GM12878 (cell line): ENCODE measurements around the gene STAMBP. TPM values are rescaled to one million over a fixed set of nuclear protein-coding genes. Genes with fewer than 3 reads are reported as not detected.

Source experiments
- ATAC-seq: fragments of 200-7000 bp; cut with Tn5 transposase; 3 replicates; pipeline ENCODE4 v1.9.1; 2020; ENCODE audit warnings: mild to moderate bottlenecking, moderate library complexity
- BruUV-seq: library from RNA; stranded (reverse); fragments of 400-500 nt; replicated peaks from 2 replicates; lab custom pipeline; 2021; lab: Mats Ljungman, UMichigan
- CTCF ChIA-PET: fragments of 300-600 bp; sonication (Branson Sonifier 250); formaldehyde crosslinking; extraction: SDS; loops from one replicate; lab custom pipeline; 2021; ENCODE audit warnings: inconsistent platforms; lab: Yijun Ruan, JAX
- POLR2A ChIA-PET: fragments of 350-600 bp; formaldehyde crosslinking; extraction: SDS; loops from one replicate; lab custom pipeline; 2021; ENCODE audit warnings: inconsistent platforms; lab: Charles Lee
- RAD21 ChIA-PET: fragments of 300-600 bp; sonication (Branson Sonifier 250); formaldehyde crosslinking; loops from one replicate; lab custom pipeline; 2023; ENCODE audit warnings: antibody characterized with exemption; ENCODE audit not compliant: unreplicated experiment; lab: Charles Lee
- SMC1A ChIA-PET: fragments of 300-600 bp; sonication (Branson Sonifier 250); formaldehyde crosslinking; loops from one replicate; lab custom pipeline; 2023; ENCODE audit not compliant: unreplicated experiment, uncharacterized antibody; lab: Charles Lee
- DNase-seq: peaks from one replicate; pipeline ENCODE4 v3.0.0-alpha.2; 2011; ENCODE audit warnings: low read depth, low spot score
- FAIRE-seq: peaks from 3 replicates; lab custom pipeline; 2011; peaks lifted over from hg19 to GRCh38; lab: Jason Lieb, UNC
- H2AFZ ChIP-seq: 2 replicates; pipeline ENCODE4 v1.6.0; 2011; ENCODE audit warnings: low read depth, low read length, control low read depth; ENCODE audit not compliant: control insufficient read depth
- H3K27ac ChIP-seq: 2 replicates; pipeline ENCODE4 v1.5.1; 2011; ENCODE audit warnings: control low read depth; ENCODE audit not compliant: control insufficient read depth, insufficient read depth
- H3K27me3 ChIP-seq, 2 experiments: replicated peaks in 1 of 2; 2 replicates each; pipeline versions ENCODE4 v1.6.0 to v1.6.1; 2011; ENCODE audit warnings: low read length in 1 of 2; ENCODE audit not compliant: control insufficient read depth in 2 of 2, insufficient read depth in 2 of 2
- H3K36me3 ChIP-seq, 2 experiments: 2 replicates each; pipeline ENCODE4 v1.5.1; 2011; ENCODE audit warnings: low read length in 1 of 2; ENCODE audit not compliant: control insufficient read depth in 2 of 2, insufficient read depth in 2 of 2
- H3K4me1 ChIP-seq: 2 replicates; pipeline ENCODE4 v1.6.1; 2011; ENCODE audit warnings: mild to moderate bottlenecking, low read length, moderate library complexity, mixed read lengths; ENCODE audit not compliant: control insufficient read depth, insufficient read depth
- H3K4me2 ChIP-seq: 2 replicates; pipeline ENCODE4 v1.6.0; 2011; ENCODE audit warnings: control low read depth; ENCODE audit not compliant: control insufficient read depth, insufficient read depth
- H3K4me3 ChIP-seq: fragments of 200-600 bp; sonication (generic); 2 replicates; pipeline ENCODE4 v1.5.1; 2016
- H3K79me2 ChIP-seq: 2 replicates; pipeline ENCODE4 v1.6.0; 2011; ENCODE audit warnings: low read length; ENCODE audit not compliant: control insufficient read depth, insufficient read depth
- H3K9ac ChIP-seq: 2 replicates; pipeline ENCODE4 v1.8.0; 2011; ENCODE audit warnings: low read length, control low read depth, mixed read lengths; ENCODE audit not compliant: control insufficient read depth, insufficient read depth
- H3K9me3 ChIP-seq: replicated peaks from 3 replicates; pipeline ENCODE4 v1.5.1; 2011; ENCODE audit warnings: mild to moderate bottlenecking, low read length; ENCODE audit not compliant: control insufficient read depth, insufficient read depth
- H4K20me1 ChIP-seq: 2 replicates; pipeline ENCODE4 v1.6.0; 2011; ENCODE audit not compliant: control insufficient read depth, insufficient read depth
- FOS ChIP-seq: IDR thresholded peaks from 3 replicates; pipeline ENCODE4 v1.6.1; 2011; ENCODE audit warnings: borderline replicate concordance; ENCODE audit not compliant: insufficient read length; ENCODE audit errors: extremely low read depth
- HCFC1 ChIP-seq: fragments of 150-350 bp; IDR thresholded peaks from 2 replicates; pipeline ENCODE4 v1.6.1; 2014; ENCODE audit warnings: low read length
- PAX8 ChIP-seq: fragments of 450-650 bp; IDR thresholded peaks from 2 replicates; pipeline ENCODE4 v1.6.1; 2017; ENCODE audit warnings: mild to moderate bottlenecking, moderate library complexity
- RAD51 ChIP-seq: fragments of 450-650 bp; IDR thresholded peaks from 2 replicates; pipeline ENCODE4 v1.6.1; 2016; ENCODE audit warnings: moderate library complexity, mild to moderate bottlenecking, inconsistent platforms
- SIX5 ChIP-seq: IDR thresholded peaks from 2 replicates; pipeline ENCODE4 v1.6.1; 2011; ENCODE audit warnings: mild to moderate bottlenecking, low read depth, low read length, moderate library complexity; ENCODE audit not compliant: severe bottlenecking
- SKIL ChIP-seq: fragments of 450-650 bp; IDR thresholded peaks from 2 replicates; pipeline ENCODE4 v1.6.1; 2017; ENCODE audit warnings: mild to moderate bottlenecking, low read depth, inconsistent platforms; ENCODE audit not compliant: poor library complexity, severe bottlenecking
- SRF ChIP-seq, 2 experiments: IDR thresholded peaks; 2 replicates each; pipeline ENCODE4 v1.6.1; 2011; ENCODE audit warnings: low read depth in 2 of 2, low read length in 2 of 2, mild to moderate bottlenecking in 1 of 2, moderate library complexity in 1 of 2
- WGBS: methylation state at CpG from one replicate; pipeline ENCODE4 v1.1.6; 2016; ENCODE audit warnings: low lambda C conversion rate; ENCODE audit not compliant: insufficient replicate concordance, insufficient coverage; ENCODE audit errors: missing lambda C conversion rate; 5-methylcytosine and 5-hydroxymethylcytosine counted together
- in situ Hi-C: fragments of 300-500 bp; cut with MboI; formaldehyde crosslinking; loops from 9 replicates; pipeline ENCODE4 v1.14.3; 2018; ENCODE audit warnings: mixed read lengths
- intact Hi-C: fragments of 100-400 bp; cut with micrococcal nuclease; formaldehyde crosslinking; loops from one replicate; pipeline ENCODE4 v1.14.2; 2022; ENCODE audit not compliant: unreplicated experiment
- polyA plus RNA-seq, 11 experiments: library from polyadenylated mRNA; depleted of rRNA in 4 of 11; unstranded in 6 of 11; stranded (reverse) in 5 of 11; fragments of >200 nt; fragmentation: Nextera tagmentation in 4 of 11; fragmentation: Illumina TruSeq in 1 of 11; extraction: Ambion mirVana in 4 of 11; extraction: Trizol in 1 of 11; gene quantifications; 1 replicate in 1 of 11; 2 replicates in 10 of 11; pipeline versions ENCODE4 v1.2.1 to v1.2.3, GENCODE V29; 2011 to 2016; ENCODE audit warnings: inconsistent platforms in 2 of 11, missing spikeins in 2 of 11, low read depth in 1 of 11
- total RNA-seq, 4 experiments: library from RNA; depleted of rRNA in 3 of 4; stranded (reverse); fragments of >200 nt in 3 of 4; fragmentation: Illumina TruSeq in 1 of 4; extraction: Trizol in 1 of 4; gene quantifications; 2 replicates each; pipeline versions ENCODE4 v1.2.1 to v1.2.3, GENCODE V29; 2013 to 2021

Gene STAMBP
- total and polyA plus RNA-seq, 10 of the 15 experiments (the other 5 are each of a cell fraction or from before 2014, with no cell fraction given) = 38.9 to 84.1 (median 69.7) TPM

- ATAC-seq = no peak
- POLR2A ChIA-PET = interaction anchor here (0.5 to 1.8 kb wide), 13 partner anchors 91 to 507 kb away, joined by 3 to 12 read pairs (median 4); partner anchors contain the start of genes BOLA3, MOB1A and TPRKB
- Histone ChIP-seq H3K27ac (peak overlapping the region; percentile 94), H3K27me3 (no peaks in the 10 kb centered on the region), H3K79me2 (peaks cover 23% of the 10 kb centered on the region), H3K36me3 (peaks cover 0 to under 1% of the 10 kb centered on the region in 2 experiments; a peak in 2 of 4 replicates), H3K9ac (peak overlapping the region; percentile 89), H4K20me1 (no peaks in the 10 kb centered on the region), H3K4me2 (peak overlapping the region; percentile 53), H3K4me3 (peak overlapping the region; percentile 96), H2AFZ (peak overlapping the region; percentile 97), H3K4me1 (peaks cover 7% of the 10 kb centered on the region; the same call in 1 of the 2 replicates), H3K9me3 (peaks cover 3% of the 10 kb centered on the region)
- TF ChIP-seq PAX8 (peak; percentile 44; the same call in 1 of the 2 replicates), SIX5 (peak; percentile 74), HCFC1 (peak; percentile 72), SKIL (peak; percentile 29), RAD51 (peak; percentile 74; the same call in 1 of the 2 replicates), FOS (no peak), SRF (IDR thresholded peaks at IDR 0.05; ENCODE audit: low read depth in 2 of 2, low read length in 2 of 2) (no peak)
- intact Hi-C loops (loop anchor here (1.0 to 10.0 kb wide), 6 partner anchors 144 to 506 kb away; partner anchors contain the start of gene TET3), in situ Hi-C loops (loop anchor here (10.0 kb wide), 1 partner anchor 566 kb away; no protein-coding TSS in a partner anchor)
- WGBS = 15% methylated on average over 4 of the region's 4 CpGs
- DNase-seq = no peak
- SMC1A ChIA-PET = interaction anchor here (0.5 to 7.3 kb wide), 43 partner anchors 9 to 757 kb away, joined by 3 to 53 read pairs (median 3); partner anchors contain the start of gene TPRKB
- CTCF ChIA-PET = interaction anchor here (0.5 to 8.9 kb wide), 45 partner anchors 10 to 760 kb away, joined by 3 to 191 read pairs (median 3); partner anchors contain the start of gene BOLA3
- RAD21 ChIA-PET = interaction anchor here (0.6 to 8.4 kb wide), 25 partner anchors 11 to 757 kb away, joined by 3 to 96 read pairs (median 4); partner anchors contain the start of genes BOLA3, MOB1A and TPRKB
- BruUV-seq = TSS peak; percentile 89
- no peak for FAIRE-seq
Measured at GRCh38 chr2:73828389-73828817, 358 bp upstream of the STAMBP start.
